Measurements from ENCODE around the gene BANF2. TPM values are rescaled to one million over a fixed set of nuclear protein-coding genes. Genes with fewer than 3 reads are reported as not detected.

Gene BANF2
- total and polyA plus RNA-seq, 2 of the 8 experiments (the other 6 are each of a cell fraction or from before 2014, with no cell fraction given), result not detected

- H3K79me2 ChIP-seq (ENCODE audit: control insufficient read depth in 1 of 2, insufficient read depth in 2 of 2, low read length in 2 of 2), result no peaks in the 10 kb centered on the region
- no peak overlapping the region for H3K18ac ChIP-seq (ENCODE audit: extremely low read depth, low read length)
- H2AK5ac ChIP-seq (ENCODE audit: low read depth, low read length), result no peak overlapping the region
- no peaks in the 10 kb centered on the region for H4K20me1 ChIP-seq (replicated peaks in 1 of 2; ENCODE audit: control insufficient read depth in 1 of 2, insufficient read depth in 2 of 2, low read length in 2 of 2)
- no peaks in the 10 kb centered on the region; the same call in 1 of the 2 replicates for H3K23me2 ChIP-seq (ENCODE audit: low read depth, low read length)
- H3K4me1 ChIP-seq (replicated peaks in 1 of 4; ENCODE audit: control insufficient read depth in 3 of 4, insufficient read depth in 4 of 4, low read length in 3 of 4), result no peaks in the 10 kb centered on the region
- no peak overlapping the region for H4K8ac ChIP-seq (ENCODE audit: extremely low read depth, insufficient read depth, low read length)
- no peak overlapping the region for H3K27ac ChIP-seq (ENCODE audit: low read depth, low read length)
- no peak overlapping the region for H3K56ac ChIP-seq (replicated peaks; ENCODE audit: insufficient read length, low read depth, low read length)
- no peak overlapping the region for H4K5ac ChIP-seq (ENCODE audit: insufficient read length, low read depth, low read length)
- no peak overlapping the region for H3K14ac ChIP-seq (ENCODE audit: insufficient read length)
- POLR2A ChIA-PET (ENCODE audit: partially characterized antibody), result no interaction called here
- H3K23ac ChIP-seq (ENCODE audit: insufficient read length), result no peak overlapping the region
- H3K4me2 ChIP-seq (ENCODE audit: insufficient read depth in 1 of 2, low read depth in 2 of 2, low read length in 2 of 2), result no peak overlapping the region
- CTCF ChIA-PET (ENCODE audit: partially characterized antibody), result no interaction called here
- H3K9ac ChIP-seq (replicated peaks in 1 of 4; ENCODE audit: extremely low read depth in 1 of 4, low read depth in 3 of 4, low read length in 3 of 4), result no peak overlapping the region
- H3K4ac ChIP-seq (replicated peaks; ENCODE audit: insufficient read length, low read depth, low read length), result no peak overlapping the region
- no peak for FAIRE-seq
- no peaks in the 10 kb centered on the region for H3K27me3 ChIP-seq (replicated peaks in 1 of 4; ENCODE audit: control insufficient read depth in 3 of 4, extremely low read depth in 1 of 4, insufficient read depth in 3 of 4, low read length in 3 of 4)
- H3K9me3 ChIP-seq (ENCODE audit: insufficient read depth in 2 of 2, low read depth in 1 of 2, low read length in 1 of 2), result peaks cover 3 to 4% of the 10 kb centered on the region in 2 experiments; a peak in 3 of 4 replicates
- H3K36me3 ChIP-seq (ENCODE audit: control insufficient read depth in 2 of 4, insufficient read depth in 4 of 4, low read length in 3 of 4), result no peaks in the 10 kb centered on the region
- no peak overlapping the region for H2AFZ ChIP-seq (ENCODE audit: low read length)
- H2BK20ac ChIP-seq (ENCODE audit: low read length), result no peak overlapping the region
- no peaks in the 10 kb centered on the region for H3K79me1 ChIP-seq (ENCODE audit: low read depth, low read length)
- WGBS, 2 experiments (ENCODE audit: extremely low coverage in 1 of 2, insufficient coverage in 1 of 2, insufficient read length in 1 of 2, insufficient replicate concordance in 2 of 2, low coverage in 1 of 2, low lambda C conversion rate in 2 of 2, missing lambda C conversion rate in 1 of 2), result 95% methylated on average over 5 of the region's 5 CpGs; no CpG with 5 or more reads in 1 of the 2 experiments
- no peak overlapping the region for H2BK15ac ChIP-seq (ENCODE audit: low read length)
- no peak overlapping the region for H4K91ac ChIP-seq (replicated peaks; ENCODE audit: insufficient read length, low read length)
- no peak for DNase-seq (ENCODE audit: low read depth in 1 of 2, low spot score in 2 of 2)
- no peak overlapping the region for H3K4me3 ChIP-seq (ENCODE audit: extremely low read depth in 1 of 4, insufficient read depth in 2 of 4, low read depth in 3 of 4, low read length in 4 of 4)
- no peak overlapping the region for H2BK5ac ChIP-seq (ENCODE audit: low read depth, low read length)
- no peak overlapping the region for H2BK120ac ChIP-seq (replicated peaks; ENCODE audit: low read depth, low read length)
- H2BK12ac ChIP-seq (ENCODE audit: low read depth, low read length), result no peak overlapping the region
- TF ChIP-seq CHD7 (IDR thresholded peaks at IDR 0.05; ENCODE audit: insufficient replicate concordance, low read length), result no peak
These were observed 41.5 kb downstream of the BANF2 start for GRCh38 chr20:17741220-17741619.
